Brain microvascular endothelial cell (primary cell): ENCODE measurements around the gene TRIM54.
"Not testable (repeated sequence)": the region's sequence is repeated elsewhere in the genome, so short reads cannot be mapped to it uniquely, and the experiment has no call there.

Experiments
- DNase-seq: peaks from one replicate; pipeline ENCODE4 v3.0.0-alpha.2; 2020
- H3K27ac ChIP-seq: fragments of 250-450 bp; sonication (Bioruptor Pico); 2 replicates; pipeline ENCODE4 v1.5.1; 2020; ENCODE audit warnings: mild to moderate bottlenecking, moderate library complexity
- H3K27me3 ChIP-seq: fragments of 250-450 bp; sonication (Bioruptor Pico); replicated peaks from 2 replicates; pipeline ENCODE4 v1.5.1; 2020; ENCODE audit warnings: mild to moderate bottlenecking
- H3K36me3 ChIP-seq: fragments of 250-450 bp; sonication (Bioruptor Pico); replicated peaks from 2 replicates; pipeline ENCODE4 v1.5.1; 2020; ENCODE audit warnings: mild to moderate bottlenecking
- H3K4me3 ChIP-seq: 2 replicates; pipeline ENCODE4 v1.5.1; 2011; ENCODE audit warnings: low read depth, mild to moderate bottlenecking, control low read depth, low read length, moderate library complexity
- in situ Hi-C: cut with HindIII; loops from 2 replicates; pipeline ENCODE4 v1.10.0; 2017; ENCODE audit warnings: low sequenced_read_pairs, low pct_ligation_motif_present
- TF ChIP-seq, protein P1 (sequence below): IDR thresholded peaks from 2 replicates; pipeline ENCODE4 v1.5.1; 2011; ENCODE audit warnings: low read depth, mild to moderate bottlenecking, moderate library complexity, low read length, control low read depth, inconsistent platforms; ENCODE audit errors: missing control alignments

TRIM54 gene

DNA sequence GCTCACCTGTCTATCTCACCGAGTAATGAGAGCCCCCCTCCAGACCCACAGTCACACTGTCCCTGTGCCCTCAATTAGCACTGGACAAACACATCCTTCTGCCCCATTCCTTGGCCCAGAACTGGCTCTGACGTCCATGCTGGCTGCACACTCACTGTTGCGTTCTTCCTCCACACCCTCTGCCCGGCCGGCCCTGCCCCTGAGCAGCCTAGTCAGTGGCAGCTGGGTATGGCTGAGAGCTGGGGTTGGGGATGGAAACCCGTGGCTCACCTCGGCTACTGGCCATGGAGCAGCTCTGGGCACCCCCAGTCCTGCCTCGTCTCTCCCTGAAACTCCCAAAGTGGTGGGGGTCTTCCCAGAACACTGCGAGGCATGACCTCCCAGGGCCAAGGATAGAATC lies 32.5 kb downstream of the TRIM54 start:
- H3K27ac ChIP-seq = no peak overlapping the region
- no peak overlapping the region for H3K4me3 ChIP-seq
- H3K27me3 ChIP-seq = no peaks in the 10 kb centered on the region
- in situ Hi-C loops = no loop called here
- peaks cover 3% of the 10 kb centered on the region for H3K36me3 ChIP-seq
- DNase-seq = no peak
- TF ChIP-seq, protein P1, sequence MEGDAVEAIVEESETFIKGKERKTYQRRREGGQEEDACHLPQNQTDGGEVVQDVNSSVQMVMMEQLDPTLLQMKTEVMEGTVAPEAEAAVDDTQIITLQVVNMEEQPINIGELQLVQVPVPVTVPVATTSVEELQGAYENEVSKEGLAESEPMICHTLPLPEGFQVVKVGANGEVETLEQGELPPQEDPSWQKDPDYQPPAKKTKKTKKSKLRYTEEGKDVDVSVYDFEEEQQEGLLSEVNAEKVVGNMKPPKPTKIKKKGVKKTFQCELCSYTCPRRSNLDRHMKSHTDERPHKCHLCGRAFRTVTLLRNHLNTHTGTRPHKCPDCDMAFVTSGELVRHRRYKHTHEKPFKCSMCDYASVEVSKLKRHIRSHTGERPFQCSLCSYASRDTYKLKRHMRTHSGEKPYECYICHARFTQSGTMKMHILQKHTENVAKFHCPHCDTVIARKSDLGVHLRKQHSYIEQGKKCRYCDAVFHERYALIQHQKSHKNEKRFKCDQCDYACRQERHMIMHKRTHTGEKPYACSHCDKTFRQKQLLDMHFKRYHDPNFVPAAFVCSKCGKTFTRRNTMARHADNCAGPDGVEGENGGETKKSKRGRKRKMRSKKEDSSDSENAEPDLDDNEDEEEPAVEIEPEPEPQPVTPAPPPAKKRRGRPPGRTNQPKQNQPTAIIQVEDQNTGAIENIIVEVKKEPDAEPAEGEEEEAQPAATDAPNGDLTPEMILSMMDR = no peak

DNA sequence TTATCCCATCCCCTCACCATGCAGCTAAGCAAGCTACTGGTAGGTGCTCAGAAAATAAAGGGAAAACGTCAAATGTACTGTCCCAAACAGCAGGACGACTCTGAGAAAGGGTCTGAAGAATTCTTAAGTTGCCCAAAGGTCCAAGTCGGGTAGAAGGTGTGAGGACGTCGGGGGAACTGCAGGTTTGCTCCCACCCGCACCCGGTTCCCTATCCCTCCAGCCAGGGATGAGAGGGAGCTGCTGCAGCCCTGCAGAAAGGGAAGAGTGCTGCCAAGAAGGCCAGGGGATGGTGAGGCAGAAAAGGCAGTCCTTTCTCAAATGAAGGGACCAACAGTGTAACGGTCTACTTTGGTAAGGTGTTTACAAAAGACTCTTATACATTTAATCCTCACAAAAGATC lies 32.9 kb downstream of the TRIM54 start:
- TF ChIP-seq, protein P1 = no peak
- Histone ChIP-seq H3K36me3 (peaks cover 3% of the 10 kb centered on the region), H3K4me3 (no peak overlapping the region), H3K27me3 (no peaks in the 10 kb centered on the region), H3K27ac (no peak overlapping the region)
- no peak for DNase-seq
- in situ Hi-C loops = no loop called here

DNA sequence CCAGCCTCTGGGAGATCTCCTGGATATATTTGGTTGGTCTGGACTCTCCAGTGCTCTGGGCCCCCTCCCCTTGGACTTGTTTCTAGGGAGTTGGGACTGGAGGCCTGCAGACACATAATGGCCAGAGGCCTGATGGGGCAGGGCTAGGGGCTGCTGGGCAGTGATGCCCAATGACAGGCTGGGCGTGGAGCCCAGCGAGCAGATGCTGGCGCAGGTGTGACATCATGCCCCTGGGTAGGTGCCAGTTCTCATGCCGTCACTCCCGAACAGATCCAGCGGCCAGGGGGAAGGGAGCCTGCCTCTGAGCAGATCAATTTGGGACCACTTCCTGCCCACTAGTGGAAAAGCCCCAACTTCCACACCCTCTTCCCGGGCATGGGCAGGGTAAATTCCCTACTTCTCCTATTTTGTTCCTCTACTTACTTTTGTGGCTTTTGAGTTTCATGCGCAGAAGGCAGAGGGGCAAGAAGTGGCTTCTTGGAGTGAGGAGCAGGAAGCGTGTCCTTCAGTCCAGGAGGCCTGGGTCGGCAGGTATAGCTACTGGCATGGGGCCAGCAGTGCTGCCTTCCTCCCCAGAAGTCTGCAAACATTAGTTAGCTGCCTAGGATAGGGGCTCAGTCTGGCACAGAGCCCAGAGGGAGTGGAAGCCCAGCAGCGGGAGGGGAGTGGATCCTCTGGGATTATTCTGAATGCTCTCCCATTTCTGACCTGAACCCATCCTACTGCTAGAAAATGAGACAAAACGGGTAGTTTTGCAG lies 34.6 kb downstream of the TRIM54 start:
- Histone ChIP-seq H3K27ac (no peak overlapping the region), H3K36me3 (peaks cover 3% of the 10 kb centered on the region), H3K4me3 (no peak overlapping the region), H3K27me3 (no peaks in the 10 kb centered on the region)
- in situ Hi-C loops = no loop called here
- DNase-seq = no peak
- TF ChIP-seq, protein P1 = no peak

DNA sequence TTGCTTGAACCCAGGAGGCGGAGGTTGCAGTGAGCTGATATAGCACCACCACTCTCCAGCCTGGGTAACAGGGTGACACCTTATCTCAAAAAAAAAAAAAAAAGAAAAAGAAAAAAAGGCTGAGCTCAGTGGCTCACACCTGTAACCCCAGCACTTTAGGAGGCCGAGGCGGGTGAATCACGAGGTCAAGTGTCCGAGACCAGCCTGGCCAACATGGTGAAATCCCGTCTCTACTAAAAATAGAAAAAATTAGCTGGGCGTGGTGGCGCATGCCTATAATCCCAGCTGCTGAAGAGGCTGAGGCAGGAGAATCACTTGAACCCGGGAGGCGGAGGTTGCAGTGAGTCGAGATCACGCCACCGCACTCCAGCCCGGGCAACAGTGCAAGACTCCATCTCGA lies 37.6 kb downstream of the TRIM54 start:
- H3K4me3 ChIP-seq, H3K27me3 ChIP-seq, DNase-seq, H3K36me3 ChIP-seq, H3K27ac ChIP-seq, in situ Hi-C loops: not testable (repeated sequence)

DNA sequence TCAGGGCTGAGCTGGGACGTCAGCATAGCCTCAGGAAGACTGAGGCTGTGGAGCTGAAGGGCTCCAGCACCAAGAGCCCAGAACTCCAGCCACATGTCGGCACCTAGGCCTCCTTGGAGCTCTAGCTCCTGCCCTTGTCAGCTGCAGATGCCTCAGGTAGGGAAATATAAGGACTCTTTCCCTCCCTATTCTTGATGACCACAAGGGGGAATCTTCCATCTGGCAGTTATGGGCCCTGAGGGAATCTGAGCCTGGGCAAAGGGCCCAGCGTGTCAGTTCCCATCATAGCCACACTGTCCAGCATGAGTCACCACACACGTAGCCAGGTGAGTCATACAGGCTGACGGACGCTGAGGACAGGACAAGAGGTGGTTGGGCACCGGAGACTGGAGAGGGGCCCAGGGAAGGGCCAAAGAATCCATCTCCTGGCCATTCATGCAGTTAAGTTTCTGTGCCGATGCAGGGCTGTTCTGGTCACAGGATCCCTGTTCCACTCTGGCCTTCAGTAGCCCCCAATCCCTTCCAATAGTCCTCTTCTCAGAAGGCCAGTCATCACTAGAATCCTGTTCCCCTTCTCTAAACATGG lies 38.8 kb downstream of the TRIM54 start:
- TF ChIP-seq, protein P1 = peak; percentile 78
- Histone ChIP-seq H3K27ac (peak overlapping the region; percentile 91), H3K4me3 (peak overlapping the region; percentile 16), H3K36me3 (no peaks in the 10 kb centered on the region), H3K27me3 (no peaks in the 10 kb centered on the region)
- in situ Hi-C loops = no loop called here
- peak; percentile 98 for DNase-seq

DNA sequence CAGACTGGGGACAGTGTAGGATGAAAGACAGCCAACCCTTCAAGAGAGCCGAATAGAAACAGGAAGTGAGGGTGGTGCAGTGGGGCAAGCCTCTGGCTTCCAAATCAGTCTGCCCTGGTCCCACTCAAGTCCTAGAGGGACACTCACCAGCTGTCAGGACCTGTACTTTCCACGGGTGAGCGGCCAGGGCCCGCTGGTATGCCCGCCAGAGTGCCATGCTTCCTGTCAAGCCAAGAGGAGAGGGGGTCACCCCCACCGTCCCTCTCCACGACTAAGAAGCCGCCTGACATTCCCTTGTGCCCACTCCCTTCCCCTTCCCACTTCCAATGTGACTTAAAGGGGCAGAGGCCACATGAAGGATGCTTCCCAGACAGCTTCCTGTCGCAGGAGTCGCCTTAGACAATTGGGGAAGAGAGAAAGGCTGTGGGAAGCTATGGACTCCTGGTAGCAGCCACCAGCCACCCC lies 40.1 kb downstream of the TRIM54 start:
- in situ Hi-C loops = no loop called here

More for the DNA sequence above, 40.1 kb downstream of the TRIM54 start:
- Histone ChIP-seq H3K27ac (peak overlapping the region; percentile 91), H3K4me3 (peak overlapping the region; percentile 92), H3K36me3 (peaks cover 12% of the 10 kb centered on the region), H3K27me3 (no peaks in the 10 kb centered on the region)
- TF ChIP-seq, protein P1 = no peak
- DNase-seq = no peak
